HTR-8/SVneo (cell line): ENCODE measurements around the gene PROM1.

ENCODE experiments used
- DNase-seq: peaks from one replicate; pipeline ENCODE4 v3.0.0; 2011; ENCODE audit warnings: low spot score, mixed read lengths; ENCODE audit not compliant: insufficient read length
- FAIRE-seq: peaks from 2 replicates; lab custom pipeline; 2011; peaks lifted over from hg19 to GRCh38; lab: Jason Lieb, UNC

PROM1 gene, protein sequence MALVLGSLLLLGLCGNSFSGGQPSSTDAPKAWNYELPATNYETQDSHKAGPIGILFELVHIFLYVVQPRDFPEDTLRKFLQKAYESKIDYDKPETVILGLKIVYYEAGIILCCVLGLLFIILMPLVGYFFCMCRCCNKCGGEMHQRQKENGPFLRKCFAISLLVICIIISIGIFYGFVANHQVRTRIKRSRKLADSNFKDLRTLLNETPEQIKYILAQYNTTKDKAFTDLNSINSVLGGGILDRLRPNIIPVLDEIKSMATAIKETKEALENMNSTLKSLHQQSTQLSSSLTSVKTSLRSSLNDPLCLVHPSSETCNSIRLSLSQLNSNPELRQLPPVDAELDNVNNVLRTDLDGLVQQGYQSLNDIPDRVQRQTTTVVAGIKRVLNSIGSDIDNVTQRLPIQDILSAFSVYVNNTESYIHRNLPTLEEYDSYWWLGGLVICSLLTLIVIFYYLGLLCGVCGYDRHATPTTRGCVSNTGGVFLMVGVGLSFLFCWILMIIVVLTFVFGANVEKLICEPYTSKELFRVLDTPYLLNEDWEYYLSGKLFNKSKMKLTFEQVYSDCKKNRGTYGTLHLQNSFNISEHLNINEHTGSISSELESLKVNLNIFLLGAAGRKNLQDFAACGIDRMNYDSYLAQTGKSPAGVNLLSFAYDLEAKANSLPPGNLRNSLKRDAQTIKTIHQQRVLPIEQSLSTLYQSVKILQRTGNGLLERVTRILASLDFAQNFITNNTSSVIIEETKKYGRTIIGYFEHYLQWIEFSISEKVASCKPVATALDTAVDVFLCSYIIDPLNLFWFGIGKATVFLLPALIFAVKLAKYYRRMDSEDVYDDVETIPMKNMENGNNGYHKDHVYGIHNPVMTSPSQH

DNA sequence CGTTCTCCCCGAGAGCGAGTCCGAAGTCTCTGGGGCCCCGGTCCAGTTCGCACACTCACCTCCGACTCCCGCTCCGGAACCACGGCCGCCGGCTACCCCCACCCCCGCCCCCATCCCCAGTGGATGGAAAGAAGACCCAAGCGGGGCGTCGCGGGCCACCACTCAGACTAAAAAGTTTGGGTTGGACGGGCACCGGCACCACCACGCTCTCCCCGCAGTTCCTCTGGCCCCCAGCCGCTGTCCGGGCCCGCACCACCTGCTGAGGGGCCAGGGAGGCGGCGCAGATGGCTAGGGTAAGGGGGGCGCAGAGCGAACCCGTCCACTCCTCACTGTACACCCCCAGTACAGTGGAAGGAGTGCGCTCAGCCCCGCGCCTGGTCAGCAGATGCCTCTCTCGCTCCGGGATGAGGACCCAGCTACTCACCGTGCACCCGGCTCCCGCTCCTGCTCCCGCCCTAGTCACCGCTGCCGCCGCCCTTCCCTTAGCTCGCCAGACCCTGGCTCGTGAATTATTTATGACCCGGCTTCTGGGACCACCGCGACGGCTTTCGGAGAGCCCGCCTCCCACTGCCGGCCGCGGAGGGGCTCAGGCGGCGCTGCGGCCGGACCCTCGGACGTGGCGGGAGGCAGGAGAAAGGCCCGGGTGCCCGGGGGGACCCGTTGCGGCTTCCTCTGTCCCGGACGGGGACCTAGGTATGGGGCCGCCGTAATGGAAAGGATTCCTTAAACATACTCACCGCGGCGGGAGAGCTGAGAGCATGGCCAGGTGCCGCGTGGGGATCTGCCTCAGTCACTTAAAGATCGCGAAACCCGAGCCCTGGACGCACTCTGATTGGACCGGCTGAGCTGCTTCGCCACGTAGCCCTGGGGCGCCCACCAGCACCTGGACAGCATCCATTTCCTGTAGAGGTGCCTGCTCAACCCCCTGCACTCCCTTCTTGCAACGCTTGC is at the start of gene PROM1:
Gene PROM1 (minus strand): TSS at position 783 of the 951 bp plus-strand sequence. CDS start 8,117 bp downstream, outside the sequence.
- DNase-seq (no peak), FAIRE-seq (no peak)

DNA sequence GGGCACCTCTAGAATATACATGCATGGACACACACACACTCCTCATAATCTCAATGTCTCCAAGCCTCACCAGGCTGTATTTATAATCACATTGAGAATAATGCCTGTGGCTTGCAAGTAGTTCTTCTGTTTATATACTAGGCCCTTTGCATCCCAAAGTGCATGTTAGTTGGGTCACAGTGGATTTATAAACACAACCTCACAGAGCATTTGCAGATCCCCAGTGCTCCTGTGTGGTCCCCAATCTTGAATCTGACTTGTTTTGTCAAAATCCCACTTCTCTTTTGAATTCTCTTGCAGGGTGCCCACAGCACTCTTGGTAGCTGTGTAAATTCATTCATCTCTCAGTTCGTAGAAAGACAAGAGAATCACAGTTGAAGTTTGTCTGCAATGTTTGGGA is 49.6 kb upstream of the PROM1 start:
- no peak for FAIRE-seq
- no peak for DNase-seq

DNA sequence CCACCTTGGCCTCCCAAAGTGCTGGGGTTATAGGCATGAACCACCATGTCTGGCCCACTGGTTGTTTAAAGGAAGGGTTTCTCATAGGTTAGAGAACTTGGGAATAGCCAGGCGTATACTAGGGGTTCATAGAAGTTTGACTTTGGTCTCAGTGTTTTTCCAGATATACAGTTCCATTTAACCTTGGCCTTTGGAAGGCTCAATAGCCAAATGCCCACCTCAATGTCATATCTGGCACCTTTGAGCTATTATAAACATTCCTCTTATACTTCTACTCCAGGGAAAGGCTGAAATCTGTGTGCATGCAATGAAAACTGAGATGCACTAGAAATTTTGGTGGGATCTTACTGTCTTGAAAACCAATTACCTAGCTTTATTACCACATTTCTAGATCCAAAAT is 47.5 kb upstream of the PROM1 start:
- FAIRE-seq (no peak), DNase-seq (no peak)

DNA sequence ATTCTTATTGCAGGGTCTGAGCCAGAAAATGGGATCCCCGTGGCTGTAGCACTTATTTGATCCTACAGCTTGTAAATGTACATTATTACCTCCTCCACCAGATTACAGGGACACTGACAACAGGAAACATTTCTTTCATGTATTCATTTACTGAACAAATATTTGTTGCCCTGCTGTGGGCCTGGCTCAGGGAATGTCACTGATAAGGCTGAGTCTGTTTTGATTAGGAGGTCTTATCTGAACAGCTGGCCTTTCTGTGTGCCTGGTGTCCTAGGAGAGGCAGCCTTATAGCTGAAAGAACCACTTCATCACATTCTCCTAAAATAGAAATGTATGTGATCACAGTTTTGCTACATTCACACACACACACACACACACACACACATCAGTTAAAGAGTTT is 45.5 kb upstream of the PROM1 start:
- no peak for DNase-seq

DNA sequence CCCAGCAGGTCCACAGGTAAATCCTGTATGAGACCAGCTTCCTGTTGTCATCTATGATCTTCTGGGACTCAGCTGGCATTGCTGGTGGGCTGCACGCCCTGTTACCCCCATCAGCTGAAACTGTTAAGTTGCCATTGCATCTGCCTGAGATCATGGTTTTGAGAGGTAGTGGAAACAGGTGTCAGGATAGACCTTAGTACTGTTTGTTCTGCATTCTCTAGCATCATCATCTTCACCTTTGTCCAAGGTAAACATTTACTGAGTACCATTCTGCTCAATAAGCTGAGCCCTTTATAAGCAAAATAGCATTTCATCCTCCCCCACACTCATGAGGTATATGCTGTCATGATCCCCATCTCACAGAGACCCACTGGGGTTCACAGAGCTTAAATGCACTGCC is 42.9 kb upstream of the PROM1 start:
- FAIRE-seq (no peak), DNase-seq (no peak)

More for the DNA sequence above, 45.5 kb upstream of the PROM1 start:
- no peak for FAIRE-seq

DNA sequence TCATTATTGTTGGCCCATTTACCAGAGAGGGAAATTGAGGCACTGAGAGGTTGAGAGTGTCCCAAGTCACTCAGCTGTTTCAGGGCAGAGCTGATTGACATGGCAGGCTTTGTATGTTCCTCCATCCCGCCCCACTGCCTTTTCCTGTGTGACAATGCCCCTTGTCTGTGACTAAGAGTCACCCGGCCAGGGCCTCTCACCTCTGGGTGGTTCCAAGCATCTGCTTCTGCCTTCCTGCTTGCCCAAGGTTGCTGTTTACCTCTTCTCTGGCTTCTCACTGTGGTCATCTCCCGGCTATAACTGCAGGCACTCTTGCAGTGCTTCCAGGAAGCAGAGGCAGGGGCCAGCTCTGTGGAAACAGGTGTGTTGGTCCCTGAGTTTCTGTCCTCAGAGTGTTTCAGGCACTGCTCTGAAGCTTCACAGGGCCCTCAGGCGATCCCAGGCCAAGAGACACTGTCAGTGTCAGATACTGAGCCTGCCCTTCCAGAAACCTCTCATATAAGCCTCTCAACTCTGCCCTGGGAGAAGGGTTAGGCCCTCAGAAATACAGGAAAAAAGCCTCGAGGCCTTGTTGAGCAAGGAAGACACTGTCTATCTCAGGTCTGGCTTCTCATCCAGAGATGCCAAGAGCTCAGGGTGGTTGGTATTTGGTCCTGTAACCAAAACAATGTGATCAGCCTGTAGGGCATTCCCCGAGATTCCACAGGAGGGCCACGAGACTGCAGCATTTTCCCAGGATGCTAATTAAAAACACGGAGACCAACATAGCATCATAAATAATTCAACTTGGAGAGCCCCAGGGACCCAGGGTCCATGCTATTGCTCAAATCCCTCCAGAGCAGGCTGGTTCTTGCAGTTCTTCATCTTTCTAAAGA is 42.0 kb upstream of the PROM1 start:
- FAIRE-seq (no peak), DNase-seq (no peak)

DNA sequence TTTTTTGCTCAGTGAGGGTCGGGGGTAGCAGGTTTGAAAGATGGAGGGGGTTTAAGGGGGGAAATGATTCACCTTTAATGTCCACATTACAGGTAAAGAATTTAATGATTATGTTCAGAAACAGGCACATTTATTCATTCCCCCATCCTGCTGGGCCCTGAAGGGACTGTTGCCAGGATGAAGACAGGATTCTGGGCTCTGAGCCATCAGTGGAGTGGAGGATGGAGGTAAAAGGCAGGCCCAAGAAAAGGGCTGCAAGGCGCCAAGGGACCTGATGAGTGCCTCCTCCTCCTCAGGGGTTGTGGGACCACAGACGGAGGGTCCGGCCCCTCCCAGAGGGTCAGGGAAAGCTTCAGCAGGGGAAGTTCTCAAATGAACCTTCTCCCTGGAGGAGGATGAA is 40.4 kb upstream of the PROM1 start:
- FAIRE-seq, result no peak
- no peak for DNase-seq

DNA sequence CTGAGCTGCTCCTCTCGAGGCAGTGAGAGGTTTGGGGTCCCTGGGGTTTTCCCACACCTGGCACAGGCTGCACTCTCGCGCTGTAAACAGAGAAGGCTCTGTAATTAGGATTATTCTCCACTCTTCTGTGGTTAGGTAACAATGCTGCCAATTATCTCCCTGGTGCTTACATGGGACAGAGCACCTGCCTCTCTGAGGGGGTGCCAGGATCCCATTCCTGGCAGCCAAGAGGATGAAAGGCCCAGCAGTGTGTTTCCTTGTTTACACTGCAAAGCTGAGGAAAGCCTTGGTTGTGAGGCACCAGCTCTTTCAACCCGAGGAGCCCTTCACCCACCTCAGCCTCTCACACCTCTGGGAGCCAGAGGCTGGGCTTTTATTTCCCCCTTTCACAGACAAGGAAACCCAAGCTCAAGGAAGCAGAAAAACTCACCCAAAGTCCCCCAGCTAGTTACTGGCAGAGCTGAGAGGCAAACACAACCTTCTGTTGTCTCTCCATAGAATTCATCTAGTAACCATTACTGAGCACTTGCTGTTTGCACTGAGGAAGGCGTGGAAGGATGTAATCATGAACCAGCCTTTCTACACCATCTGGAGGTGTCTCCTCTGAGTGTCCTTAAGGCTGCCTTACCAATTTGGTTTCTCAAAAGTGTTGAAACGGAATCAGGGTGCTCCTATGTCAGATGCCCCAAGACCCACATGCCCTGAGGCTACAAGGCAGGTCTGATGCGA is 39.7 kb upstream of the PROM1 start:
- FAIRE-seq, result no peak
- DNase-seq, result no peak

DNA sequence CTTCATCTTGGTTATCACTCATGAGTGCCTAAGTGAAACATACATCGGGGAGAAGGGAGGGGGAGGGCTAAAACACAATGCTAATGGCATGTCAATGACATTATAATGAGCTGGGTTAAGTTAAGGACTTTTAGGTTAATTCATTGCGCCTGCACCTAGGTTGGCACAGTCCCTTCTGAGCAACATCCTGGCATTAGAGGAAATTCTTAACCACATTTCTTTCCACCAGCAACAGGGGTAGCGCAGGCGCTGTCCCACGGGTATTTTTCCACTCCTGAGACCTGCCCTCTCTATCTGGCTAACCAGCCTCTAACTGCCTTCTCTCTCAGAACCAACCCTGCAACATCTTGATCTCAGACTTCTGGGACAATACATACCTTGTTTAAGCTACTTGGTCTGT is 39.0 kb upstream of the PROM1 start:
- FAIRE-seq (no peak), DNase-seq (no peak)

DNA sequence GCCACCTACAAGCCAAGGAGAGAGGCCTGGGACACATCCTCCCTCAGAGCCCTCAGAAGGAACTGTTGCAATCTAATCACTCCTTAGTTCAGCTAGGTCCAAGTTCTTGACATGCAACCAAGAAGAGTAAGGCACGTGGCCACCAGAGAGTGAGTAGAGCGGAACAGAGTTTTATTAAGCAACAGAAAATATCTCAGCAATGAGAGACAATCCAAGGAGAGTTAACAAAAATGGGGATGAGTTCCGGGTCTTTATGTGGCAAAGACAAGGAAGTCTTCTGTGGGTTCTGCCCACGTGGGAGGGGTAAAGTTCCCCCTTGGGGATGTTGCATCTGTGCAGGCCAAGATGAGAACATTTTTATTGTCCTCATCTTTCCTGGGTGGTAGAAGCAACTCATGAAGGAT is 38.5 kb upstream of the PROM1 start:
- DNase-seq (no peak), FAIRE-seq (no peak)

DNA sequence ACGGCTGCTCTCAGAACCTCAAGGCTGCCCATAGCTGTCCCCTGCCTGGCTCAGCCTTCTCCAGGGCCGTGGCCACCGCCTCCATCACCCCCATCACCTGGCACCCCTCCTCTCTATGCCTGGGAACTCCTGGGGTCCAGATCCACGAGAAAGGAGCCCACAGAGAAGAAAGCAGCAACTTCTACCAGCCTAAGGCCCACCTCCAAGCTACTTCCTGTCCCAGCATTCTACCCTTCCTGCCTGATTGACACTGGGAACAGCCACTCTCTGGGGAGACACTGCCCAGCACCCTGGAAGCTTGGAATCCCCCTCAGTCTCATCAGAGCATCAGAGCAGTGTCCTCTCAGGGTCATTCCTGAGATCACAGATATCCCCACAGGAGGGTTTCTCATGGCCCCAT is 36.9 kb upstream of the PROM1 start:
- FAIRE-seq (no peak), DNase-seq (no peak)

DNA sequence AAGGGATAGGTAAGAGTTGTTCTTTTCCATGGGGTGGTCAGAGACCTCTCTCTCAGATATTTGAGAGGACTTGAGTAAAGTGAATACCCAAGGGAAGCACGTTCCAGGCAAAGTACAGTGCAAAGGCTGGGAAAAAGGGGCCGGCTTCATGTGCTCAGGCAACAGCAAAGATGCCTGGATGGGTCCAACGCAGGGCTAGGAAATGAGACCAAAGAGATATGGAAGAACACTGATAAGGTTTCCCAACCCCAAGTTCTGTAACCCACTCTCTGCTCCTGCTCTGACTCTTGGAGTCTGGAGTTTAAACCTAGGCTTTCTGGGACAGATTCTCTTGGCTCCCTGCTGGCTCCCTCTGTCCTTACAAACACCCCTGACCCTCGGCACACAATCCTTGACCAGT is 36.2 kb upstream of the PROM1 start:
- DNase-seq, result no peak

DNA sequence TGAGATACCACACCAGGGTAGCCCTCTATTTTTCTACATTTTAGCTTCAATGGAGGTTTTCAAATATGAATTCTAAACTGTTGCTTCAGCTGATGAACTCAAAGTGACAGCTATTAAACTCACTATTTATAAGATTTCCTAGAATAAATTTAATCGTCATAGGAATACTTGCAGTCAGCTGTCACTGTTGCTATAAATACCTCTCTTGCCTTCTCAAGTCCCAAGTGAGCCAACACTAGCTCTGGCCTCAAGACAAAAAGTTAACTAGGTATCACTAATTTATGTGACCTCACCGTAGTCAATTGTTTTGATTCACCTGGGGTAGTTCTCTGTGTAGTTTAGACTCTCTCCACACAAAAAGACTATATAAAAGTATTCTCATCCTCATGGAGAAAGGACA is 34.3 kb upstream of the PROM1 start:
- DNase-seq, result no peak
- FAIRE-seq, result no peak

More for the DNA sequence above, 36.2 kb upstream of the PROM1 start:
- FAIRE-seq, result no peak

DNA sequence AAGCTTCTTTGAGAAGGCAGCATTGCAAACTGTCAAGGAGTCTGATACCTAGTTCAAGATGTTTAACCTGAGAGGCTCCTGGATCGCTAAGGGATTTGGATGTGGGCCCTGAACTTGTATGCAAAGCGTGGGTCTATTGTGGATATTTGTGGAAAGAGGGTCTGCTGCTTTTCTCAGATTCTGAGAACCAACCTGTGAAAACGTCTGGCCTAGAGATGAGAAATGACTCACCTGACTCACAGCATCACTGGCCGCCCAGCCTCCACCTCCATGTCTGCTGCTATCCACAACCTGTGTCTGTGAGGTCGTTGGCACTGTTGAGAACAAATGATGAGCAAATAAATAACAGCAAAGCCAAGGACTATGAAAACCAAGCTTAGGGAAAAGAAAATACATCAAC is 33.3 kb upstream of the PROM1 start:
- DNase-seq, result no peak

DNA sequence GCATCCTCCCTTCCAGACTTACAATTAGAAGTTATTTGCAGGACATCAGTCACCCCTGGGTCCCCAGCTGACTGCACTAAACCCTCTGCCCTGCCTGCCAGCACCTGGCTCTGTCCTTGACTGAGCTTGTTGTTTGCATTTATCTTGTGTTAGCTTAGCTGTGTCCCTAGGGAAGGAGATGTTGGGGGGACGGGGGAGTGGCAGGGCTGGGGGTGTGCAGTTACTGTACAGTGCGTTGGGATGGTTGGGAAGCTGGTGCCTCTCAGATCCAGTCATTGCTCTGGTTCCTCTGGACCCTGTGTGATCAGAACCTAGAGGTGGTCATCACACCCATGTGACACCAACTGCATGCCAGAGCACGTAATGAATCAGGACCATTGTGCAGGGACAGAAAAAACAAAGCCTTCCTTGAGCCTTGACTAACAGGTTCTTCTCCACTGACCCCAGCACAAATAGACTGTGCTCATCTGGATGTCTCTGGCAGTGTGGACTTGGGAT is 32.7 kb upstream of the PROM1 start:
- FAIRE-seq, result no peak

More for the DNA sequence above, 33.3 kb upstream of the PROM1 start:
- FAIRE-seq, result no peak

DNA sequence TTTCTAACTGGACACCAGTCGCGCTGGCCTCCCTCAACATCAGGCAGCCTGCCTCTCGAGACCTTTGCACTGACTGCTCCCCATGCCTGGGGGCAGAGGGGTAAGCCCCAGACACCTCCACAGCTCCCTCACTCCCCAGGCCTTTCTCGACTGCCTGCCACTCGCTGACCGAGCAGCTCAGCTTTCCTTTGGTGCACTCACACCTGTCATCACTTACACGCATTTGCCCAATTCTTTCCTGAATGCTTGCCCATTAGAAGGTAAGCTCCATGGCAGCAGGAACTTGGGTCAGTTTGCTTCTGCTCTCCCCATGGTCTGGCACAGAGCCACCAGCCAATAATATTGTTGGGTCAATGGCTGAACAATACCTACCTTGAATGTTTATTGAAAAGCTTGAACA is 32.2 kb upstream of the PROM1 start:
- no peak for DNase-seq
- FAIRE-seq, result no peak

More for the DNA sequence above, 32.7 kb upstream of the PROM1 start:
- no peak for DNase-seq

DNA sequence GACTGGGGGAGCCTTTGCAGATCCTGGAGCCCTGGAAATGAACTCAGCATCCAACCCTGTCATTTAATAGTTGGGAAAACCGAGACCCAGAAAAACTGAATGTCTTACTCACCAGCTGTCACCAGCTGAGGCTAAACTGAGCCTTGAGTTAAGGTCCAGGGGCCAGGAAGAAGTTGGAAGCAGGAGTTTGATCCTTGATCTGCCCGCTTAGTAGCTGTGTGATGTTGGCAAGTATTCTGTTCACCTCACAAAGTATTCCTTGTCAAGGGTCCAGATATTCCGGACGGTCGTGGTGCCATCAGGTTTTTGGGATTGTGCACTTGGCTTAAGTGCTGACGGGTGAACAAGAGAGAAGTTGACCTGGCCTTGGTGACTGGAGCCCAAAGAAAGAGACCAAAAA is 30.7 kb upstream of the PROM1 start:
- no peak for DNase-seq
- FAIRE-seq, result no peak

DNA sequence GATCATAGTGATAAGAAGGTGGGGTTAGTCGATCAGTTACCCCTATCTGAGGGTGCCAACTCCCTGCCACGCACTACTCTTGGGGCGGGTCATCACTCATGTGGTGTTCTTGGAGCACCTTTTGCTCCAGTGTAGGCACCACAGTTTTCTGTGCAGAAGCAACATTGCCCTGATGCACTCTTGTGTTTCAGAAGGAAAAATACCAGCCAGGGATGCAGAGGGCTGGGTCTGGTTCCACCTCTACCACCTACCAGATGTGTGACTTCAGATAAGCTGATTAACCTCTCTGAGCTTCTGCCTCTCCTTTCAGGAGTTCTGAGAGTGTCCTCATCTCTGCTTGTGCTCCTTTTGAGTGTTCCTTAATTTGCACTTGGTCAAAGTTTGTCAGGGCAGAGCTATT is 29.9 kb upstream of the PROM1 start:
- DNase-seq (no peak), FAIRE-seq (no peak)
